SK-N-SH (cell line): ENCODE data around the gene MICAL2. TPM values are rescaled to one million over a fixed set of nuclear protein-coding genes. Genes with fewer than 3 reads are reported as not detected.

Experiments
- CTCF ChIA-PET: fragments of 300-600, 350-600 bp; formaldehyde crosslinking; extraction: SDS; loops from one replicate; lab custom pipeline; 2021; lab: Yijun Ruan, JAX
- POLR2A ChIA-PET: fragments of 350-600 bp; sonication (Branson Sonifier 250); formaldehyde crosslinking; extraction: SDS; loops from one replicate; lab custom pipeline; 2020; ENCODE audit warnings: antibody characterized with exemption, inconsistent platforms; lab: Yijun Ruan, JAX
- DNase-seq: peaks from one replicate; pipeline ENCODE4 v3.0.0; 2012
- H2AFZ ChIP-seq: fragments of 200-600 bp; sonication (generic); 2 replicates; pipeline ENCODE4 v1.8.1; 2016; ENCODE audit warnings: antibody characterized with exemption, mild to moderate bottlenecking, low read depth
- H3F3A ChIP-seq: fragments of 200-600 bp; sonication (generic); replicated peaks from 2 replicates; pipeline ENCODE3; 2016; ENCODE audit warnings: antibody characterized with exemption, mild to moderate bottlenecking; ENCODE audit not compliant: insufficient read depth
- H3K27ac ChIP-seq, 2 experiments: fragments of 200-500 bp in 1 of 2; fragments of 200-600 bp in 1 of 2; sonication (Bioruptor generic) in 1 of 2; sonication (generic), shearing (Covaris generic) in 1 of 2; 2 replicates each; pipeline versions ENCODE4 v1.5.1 to v1.6.1; 2014 to 2016; ENCODE audit warnings: low read depth in 2 of 2, inconsistent platforms in 1 of 2, low read length in 1 of 2, mild to moderate bottlenecking in 1 of 2, mixed read lengths in 1 of 2
- H3K27me3 ChIP-seq: fragments of 200-600 bp; sonication (generic), shearing (Covaris generic); 2 replicates; pipeline ENCODE4 v1.6.1; 2016; ENCODE audit warnings: mixed run types; ENCODE audit not compliant: insufficient read depth
- H3K36me3 ChIP-seq, 2 experiments: fragments of 200-500 bp in 1 of 2; fragments of 200-600 bp in 1 of 2; sonication (Bioruptor generic) in 1 of 2; sonication (generic) in 1 of 2; replicated peaks in 1 of 2; 2 replicates each; pipeline versions ENCODE3 to v1.5.1; 2014 to 2016; ENCODE audit warnings: low read length in 1 of 2, mild to moderate bottlenecking in 1 of 2; ENCODE audit not compliant: insufficient read depth in 2 of 2, control insufficient read depth in 1 of 2
- H3K4me1 ChIP-seq, 2 experiments: fragments of 200-500 bp in 1 of 2; fragments of 200-600 bp in 1 of 2; sonication (Bioruptor generic) in 1 of 2; sonication (generic), shearing (Covaris generic) in 1 of 2; 2 replicates each; pipeline versions ENCODE4 v1.5.1 to v1.6.1; 2014 to 2016; ENCODE audit warnings: low read depth in 1 of 2, low read length in 1 of 2, mixed run types in 1 of 2; ENCODE audit not compliant: insufficient read depth in 2 of 2, control insufficient read depth in 1 of 2
- H3K4me2 ChIP-seq: fragments of 200-600 bp; sonication (generic), shearing (Covaris generic); 2 replicates; pipeline ENCODE4 v1.6.1; 2017; ENCODE audit warnings: mixed run types
- H3K4me3 ChIP-seq, 2 experiments: fragments of 200-500 bp in 1 of 2; fragments of 200-600 bp in 1 of 2; sonication (Bioruptor generic) in 1 of 2; sonication (generic), shearing (Covaris generic) in 1 of 2; 2 replicates each; pipeline versions ENCODE4 v1.5.1 to v1.8.1; 2014 to 2016; ENCODE audit warnings: low read depth in 2 of 2, inconsistent platforms in 1 of 2, low read length in 1 of 2, mild to moderate bottlenecking in 1 of 2, mixed read lengths in 1 of 2, moderate library complexity in 1 of 2
- H3K79me2 ChIP-seq: fragments of 200-600 bp; sonication (generic); 2 replicates; pipeline ENCODE4 v1.8.1; 2017; ENCODE audit warnings: mild to moderate bottlenecking; ENCODE audit not compliant: insufficient read depth
- H3K9ac ChIP-seq: fragments of 200-600 bp; sonication (generic); 2 replicates; pipeline ENCODE4 v1.6.1; 2017; ENCODE audit warnings: mixed run types
- H3K9me2 ChIP-seq: fragments of 200-600 bp; sonication (generic); 2 replicates; pipeline ENCODE4 v1.6.1; 2017; ENCODE audit warnings: mixed run types
- H3K9me3 ChIP-seq: fragments of 200-600 bp; sonication (generic); 2 replicates; pipeline ENCODE4 v1.6.1; 2017; ENCODE audit warnings: mixed run types, mild to moderate bottlenecking, moderate library complexity
- H4K20me1 ChIP-seq: fragments of 200-600 bp; sonication (generic); 2 replicates; pipeline ENCODE4 v1.6.1; 2017; ENCODE audit warnings: mild to moderate bottlenecking, mixed run types; ENCODE audit not compliant: insufficient read depth
- CHD2 ChIP-seq: fragments of 150-350 bp; IDR thresholded peaks from 2 replicates; pipeline ENCODE4 v1.6.1; 2018; ENCODE audit warnings: low read length; ENCODE audit not compliant: partially characterized antibody
- CTCF ChIP-seq: fragments of 200-600 bp; sonication (generic); IDR thresholded peaks from 2 replicates; pipeline ENCODE4 v1.6.1; 2017; ENCODE audit warnings: antibody characterized with exemption, mild to moderate bottlenecking, moderate library complexity
- ELF1 ChIP-seq: IDR thresholded peaks from 2 replicates; pipeline ENCODE4 v1.4.0; 2012
- FOXJ3 ChIP-seq: sonication (generic); formaldehyde crosslinking; IDR thresholded peaks from 2 replicates; pipeline ENCODE4 v1.5.1; 2020; ENCODE audit warnings: mild to moderate bottlenecking, missing genetic modification reagents
- FOXM1 ChIP-seq: IDR thresholded peaks from 2 replicates; pipeline ENCODE4 v1.4.0; 2012; ENCODE audit warnings: low read depth, mild to moderate bottlenecking
- GATA2 ChIP-seq: sonication (generic); formaldehyde crosslinking; IDR thresholded peaks from 2 replicates; pipeline ENCODE4 v1.5.0; 2020; ENCODE audit warnings: mild to moderate bottlenecking, missing genetic modification reagents
- JUND ChIP-seq: IDR thresholded peaks from 2 replicates; pipeline ENCODE4 v1.4.0; 2012
- MEF2A ChIP-seq: IDR thresholded peaks from 2 replicates; pipeline ENCODE4 v1.4.0; 2012; ENCODE audit warnings: low read depth, borderline replicate concordance
- NFIC ChIP-seq: IDR thresholded peaks from 2 replicates; pipeline ENCODE4 v1.4.0; 2012; ENCODE audit warnings: borderline replicate concordance
- PBX3 ChIP-seq: IDR thresholded peaks from 2 replicates; pipeline ENCODE4; 2012
- POLR2AphosphoS5 ChIP-seq: IDR thresholded peaks from 2 replicates; pipeline ENCODE4 v1.6.1; 2012; ENCODE audit warnings: low read depth, low read length
- REST ChIP-seq: IDR thresholded peaks from 2 replicates; pipeline ENCODE4 v1.6.1; 2012; ENCODE audit warnings: mild to moderate bottlenecking, low read depth, low read length, moderate library complexity
- SIN3A ChIP-seq: IDR thresholded peaks from 2 replicates; pipeline ENCODE4 v1.6.1; 2012; ENCODE audit warnings: low read depth, mild to moderate bottlenecking, low read length, moderate library complexity, borderline replicate concordance
- SMC3 ChIP-seq: IDR thresholded peaks from 2 replicates; pipeline ENCODE4 v1.6.1; 2012; ENCODE audit warnings: low read depth, low read length, improper control_type of control experiment
- TAF1 ChIP-seq: IDR thresholded peaks from 2 replicates; pipeline ENCODE4 v1.6.1; 2012; ENCODE audit warnings: low read depth, mild to moderate bottlenecking, low read length, moderate library complexity, borderline replicate concordance
- TEAD4 ChIP-seq: IDR thresholded peaks from 2 replicates; pipeline ENCODE4 v1.4.0; 2012; ENCODE audit warnings: mild to moderate bottlenecking, borderline replicate concordance; ENCODE audit not compliant: insufficient read depth
- YY1 ChIP-seq: IDR thresholded peaks from 2 replicates; pipeline ENCODE4 v1.4.0; 2012; ENCODE audit warnings: low read depth, mild to moderate bottlenecking
- ZBTB33 ChIP-seq: IDR thresholded peaks from 2 replicates; pipeline ENCODE4 v1.4.0; 2012; ENCODE audit warnings: low read depth, borderline replicate concordance
- WGBS: methylation state at CpG from one replicate; pipeline ENCODE4 v1.1.6; 2017; ENCODE audit warnings: low lambda C conversion rate; 5-methylcytosine and 5-hydroxymethylcytosine counted together
- polyA plus RNA-seq, 3 experiments: library from polyadenylated mRNA; depleted of rRNA; stranded (reverse); fragments of >200 nt; gene quantifications; 2 replicates each; pipeline ENCODE4 v1.2.3, GENCODE V29; 2012

MICAL2 gene
- polyA plus RNA-seq, 1 of the 3 experiments (the other 2 are of a cell fraction), result 54.6 TPM

GRCh38 chr11:12161603-12162350 is 51.4 kb downstream of the MICAL2 start (continued):
- TF ChIP-seq REST (no peak), JUND (no peak), ELF1 (no peak), CTCF (no peak), YY1 (no peak), GATA2 (CRISPR knock-in tag) (no peak), NFIC (no peak), POLR2AphosphoS5 (no peak), TAF1 (no peak), SIN3A (no peak)

- H3K9ac ChIP-seq, result peak overlapping the region; percentile 83
- DNase-seq, result no peak
- WGBS, result 100% methylated on average over 1 of the region's 1 CpG
- no peak overlapping the region for H3K4me3 ChIP-seq
- H3K36me3 ChIP-seq, result peaks cover 11 to 24% of the 10 kb centered on the region in 2 experiments
- POLR2A ChIA-PET, result no interaction called here
- H3K4me1 ChIP-seq, result peaks cover 6 to 77% of the 10 kb centered on the region in 2 experiments; a peak in 3 of 4 replicates
- no peaks in the 10 kb centered on the region for H4K20me1 ChIP-seq
- no peaks in the 10 kb centered on the region for H3K9me2 ChIP-seq
- peaks cover 83% of the 10 kb centered on the region for H3K79me2 ChIP-seq
- no peaks in the 10 kb centered on the region for H3K27me3 ChIP-seq
- no peak overlapping the region for H2AFZ ChIP-seq
- H3K9me3 ChIP-seq, result no peaks in the 10 kb centered on the region
- H3F3A ChIP-seq, result peaks cover 90% of the 10 kb centered on the region
- TF ChIP-seq PBX3, result no peak
- TF ChIP-seq GATA2 (CRISPR knock-in tag), result no peak
- no peak for TF ChIP-seq FOXJ3 (CRISPR knock-in tag)
- TF ChIP-seq ZBTB33, result no peak
- no peak for TF ChIP-seq ELF1
- no peak for TF ChIP-seq CTCF
- no peak for TF ChIP-seq TEAD4
- no peak for TF ChIP-seq NFIC
- no peak for TF ChIP-seq FOXM1
- TF ChIP-seq SMC3, result no peak
- TF ChIP-seq CHD2, result no peak
- no peak for TF ChIP-seq MEF2A
- peak overlapping the region; percentile 51; the same call in 1 of the 2 replicates for H3K4me2 ChIP-seq
- CTCF ChIA-PET, result no interaction called here
- peak overlapping the region in 1 of 2 experiments; percentile 99; a peak in 2 of 4 replicates for H3K27ac ChIP-seq
These were observed 52.3 kb downstream of the MICAL2 start for GRCh38 chr11:12162652-12163051.
